GM18907 (cell line): Measurements from ENCODE around the gene SLC19A3.

Experiments used
- ATAC-seq: cut with Tn5 transposase; IDR thresholded peaks from one replicate; pipeline ENCODE4 v1.9.1; 2021; ENCODE audit warnings: mild to moderate bottlenecking, moderate library complexity; ENCODE audit not compliant: unreplicated experiment

The SLC19A3 gene

GRCh38 chr2:227634201-227634600, 83.6 kb downstream of the SLC19A3 start:
- ATAC-seq, result no peak
